ENCODE results near the gene C10orf143.

The C10orf143 gene

GRCh38 chr10:130076681-130077080, 33.9 kb downstream of the C10orf143 start:
- H3K4me1 ChIP-seq = no peaks in the 10 kb centered on the region
- DNase-seq = no peak
- no peaks in the 10 kb centered on the region for H3K9me3 ChIP-seq
- TF ChIP-seq CTCF (IDR thresholded peaks at IDR 0.05; ENCODE audit: low read depth, low read length) = no peak
- no peaks in the 10 kb centered on the region for H3K36me3 ChIP-seq
- H3K27me3 ChIP-seq = no peaks in the 10 kb centered on the region
- no peak overlapping the region for H3K4me3 ChIP-seq (ENCODE audit: low read depth, low read length)

DNA sequence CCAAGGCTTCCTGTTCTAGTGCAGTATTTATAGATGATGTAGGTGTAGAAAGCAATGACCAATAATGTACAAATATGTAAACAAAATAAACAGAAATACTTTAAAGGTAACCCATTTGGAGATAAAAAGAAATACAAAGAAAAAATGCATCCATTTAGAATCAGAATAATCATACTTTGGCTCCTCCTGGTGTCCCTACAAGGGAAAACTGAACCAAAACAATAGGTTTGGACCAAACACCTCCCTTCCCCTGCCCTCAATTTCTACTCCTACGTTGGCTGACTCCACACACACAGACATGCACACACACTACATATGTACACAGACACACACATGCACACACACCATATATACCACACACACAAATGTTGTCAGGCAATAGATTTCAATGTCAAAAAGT, 36.0 kb downstream of the C10orf143 start:
- Histone ChIP-seq H3K27me3 (no peaks in the 10 kb centered on the region), H3K9me3 (no peaks in the 10 kb centered on the region), H3K36me3 (no peaks in the 10 kb centered on the region), H3K4me1 (no peaks in the 10 kb centered on the region), H3K4me3 (ENCODE audit: low read depth, low read length) (no peak overlapping the region)
- no peak for DNase-seq
- no peak for TF ChIP-seq CTCF (IDR thresholded peaks at IDR 0.05; ENCODE audit: low read depth, low read length)

DNA sequence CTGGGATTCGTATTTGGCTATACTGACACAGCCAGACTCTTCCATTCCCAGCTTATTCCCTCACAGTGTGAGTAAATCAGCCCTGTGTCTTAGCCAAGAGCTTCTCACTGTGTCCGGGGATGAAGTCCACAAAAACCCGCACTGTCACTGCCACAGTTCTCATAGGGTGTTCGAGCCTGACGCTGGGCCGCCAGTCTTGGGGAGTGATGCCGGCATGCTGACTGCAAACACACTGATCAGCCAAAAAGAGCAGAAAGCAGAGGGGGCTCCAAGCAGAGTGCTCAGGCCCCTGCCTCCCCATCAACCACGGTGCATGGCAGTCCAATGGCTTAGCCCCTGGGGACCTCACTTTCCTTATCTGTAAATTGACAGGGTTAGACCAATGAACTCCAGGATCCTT, 36.7 kb downstream of the C10orf143 start:
- H3K4me3 ChIP-seq (ENCODE audit: low read depth, low read length) = no peak overlapping the region
- no peaks in the 10 kb centered on the region for H3K4me1 ChIP-seq
- no peaks in the 10 kb centered on the region for H3K36me3 ChIP-seq
- 0 out of 2 replicates have a peak, but pooled peaks cover 3% of the 10 kb centered on the region for H3K27me3 ChIP-seq
- no peaks in the 10 kb centered on the region for H3K9me3 ChIP-seq
- no peak for TF ChIP-seq CTCF (IDR thresholded peaks at IDR 0.05; ENCODE audit: low read depth, low read length)
- DNase-seq = no peak

DNA sequence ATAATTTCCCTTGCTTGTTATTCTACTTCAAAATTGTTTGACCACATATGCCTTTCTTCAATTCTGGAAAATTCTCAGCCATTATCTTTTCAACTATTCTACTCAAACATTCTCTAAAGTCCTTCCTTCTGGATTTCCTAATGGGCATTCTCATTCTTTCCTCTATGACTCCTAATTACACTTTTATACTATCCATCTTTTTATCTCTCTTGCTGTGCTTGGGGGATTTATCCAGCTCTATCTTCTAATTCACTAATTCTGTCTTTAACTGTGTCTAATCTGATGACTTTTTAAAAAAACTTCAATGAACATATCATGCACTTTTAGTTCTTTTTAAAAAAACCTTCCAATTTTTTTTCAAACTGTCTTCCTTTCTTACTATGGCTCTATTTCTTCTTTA, 38.4 kb downstream of the C10orf143 start:
- Histone ChIP-seq H3K4me3 (ENCODE audit: low read depth, low read length) (no peak overlapping the region), H3K9me3 (no peaks in the 10 kb centered on the region), H3K4me1 (no peaks in the 10 kb centered on the region), H3K36me3 (no peaks in the 10 kb centered on the region), H3K27me3 (0 out of 2 replicates have a peak, but pooled peaks cover 3% of the 10 kb centered on the region)
- no peak for DNase-seq
- no peak for TF ChIP-seq CTCF (IDR thresholded peaks at IDR 0.05; ENCODE audit: low read depth, low read length)

DNA sequence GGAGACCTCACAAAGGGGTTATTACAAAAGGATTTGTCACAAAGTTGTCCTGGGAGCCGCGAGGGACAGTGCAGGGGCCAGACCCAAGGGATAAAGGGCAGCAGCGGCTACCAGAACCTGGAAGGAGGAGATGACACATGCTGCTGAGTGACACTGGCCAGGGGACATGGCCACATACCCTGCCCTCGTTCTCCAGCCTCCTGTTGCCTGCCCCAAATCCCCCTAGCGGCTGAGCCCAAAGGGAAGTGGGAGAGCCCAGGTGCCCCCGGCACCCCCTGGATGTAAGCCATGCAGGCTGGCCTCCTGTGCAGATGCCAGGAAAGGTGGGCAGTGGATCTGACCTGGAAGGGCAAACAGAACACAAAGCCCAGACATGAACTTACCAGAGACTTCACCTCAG, 42.7 kb downstream of the C10orf143 start:
- no peaks in the 10 kb centered on the region for H3K36me3 ChIP-seq
- H3K4me1 ChIP-seq = no peaks in the 10 kb centered on the region
- H3K27me3 ChIP-seq = 0 out of 2 replicates have a peak, but pooled peaks cover 3% of the 10 kb centered on the region
- no peak for DNase-seq
- H3K4me3 ChIP-seq (ENCODE audit: low read depth, low read length) = no peak overlapping the region
- H3K9me3 ChIP-seq = no peaks in the 10 kb centered on the region
- TF ChIP-seq CTCF (IDR thresholded peaks at IDR 0.05; ENCODE audit: low read depth, low read length) = no peak

GRCh38 chr10:130066743-130067142, 43.9 kb downstream of the C10orf143 start:
- Histone ChIP-seq H3K27me3 (0 out of 2 replicates have a peak, but pooled peaks cover 3% of the 10 kb centered on the region), H3K4me3 (ENCODE audit: low read depth, low read length) (no peak overlapping the region), H3K36me3 (no peaks in the 10 kb centered on the region), H3K9me3 (no peaks in the 10 kb centered on the region), H3K4me1 (no peaks in the 10 kb centered on the region)
- no peak for DNase-seq
- TF ChIP-seq CTCF (IDR thresholded peaks at IDR 0.05; ENCODE audit: low read depth, low read length) = no peak

Measured in BE2C (cell line).